ENCODE measurements around the gene UBE2Q1. TPM values are rescaled to one million over a fixed set of nuclear protein-coding genes. Genes with fewer than 3 reads are reported as not detected.

The UBE2Q1 gene
- total and polyA plus RNA-seq, 10 of the 15 experiments (the other 5 are each of a cell fraction or from before 2014, with no cell fraction given), result 3.9 to 82.6 (median 24.1) TPM

GRCh38 chr1:154581766-154582165 is 23.3 kb upstream of the UBE2Q1 start:
- no peak for DNase-seq (ENCODE audit: low read depth, low spot score)
- in situ Hi-C loops (cut with MboI) (no loop called here), intact Hi-C loops (cut with micrococcal nuclease; ENCODE audit: unreplicated experiment) (no loop called here)
- Histone ChIP-seq H3K4me3 (no peak overlapping the region), H2AFZ (ENCODE audit: control insufficient read depth, low read depth, low read length) (no peak overlapping the region), H3K9ac (ENCODE audit: control insufficient read depth, insufficient read depth, low read length) (no peak overlapping the region), H3K27ac (ENCODE audit: control insufficient read depth, insufficient read depth) (no peak overlapping the region), H3K4me1 (ENCODE audit: control insufficient read depth, insufficient read depth, low read length) (peaks cover 12% of the 10 kb centered on the region), H3K27me3 (replicated peaks in 1 of 2; ENCODE audit: control insufficient read depth in 2 of 2, insufficient read depth in 2 of 2, low read length in 1 of 2) (no peaks in the 10 kb centered on the region), H3K4me2 (ENCODE audit: control insufficient read depth, insufficient read depth) (no peak overlapping the region), H3K9me3 (replicated peaks; ENCODE audit: control insufficient read depth, insufficient read depth, low read length) (no peaks in the 10 kb centered on the region), H3K36me3 (ENCODE audit: control insufficient read depth in 2 of 2, insufficient read depth in 2 of 2, low read length in 1 of 2) (peaks cover 45 to 49% of the 10 kb centered on the region in 2 experiments), H4K20me1 (ENCODE audit: control insufficient read depth, insufficient read depth) (peaks cover 4% of the 10 kb centered on the region; the same call in 1 of the 2 replicates), H3K79me2 (ENCODE audit: control insufficient read depth, insufficient read depth, low read length) (no peaks in the 10 kb centered on the region)
- WGBS (ENCODE audit: insufficient coverage, insufficient replicate concordance, low lambda C conversion rate, missing lambda C conversion rate), result 86% methylated on average over 3 of the region's 3 CpGs
- RAD21 ChIA-PET (ENCODE audit: unreplicated experiment), result no interaction called here
- no peak for TF ChIP-seq ZZZ3 (IDR thresholded peaks at IDR 0.05; ENCODE audit: control insufficient read depth, insufficient read length, low read depth)
- FAIRE-seq, result no peak
- BruUV-seq (replicated peaks), result no TSS peak
- SMC1A ChIA-PET (ENCODE audit: uncharacterized antibody, unreplicated experiment), result no interaction called here
- CTCF ChIA-PET, result interaction anchor here (1.3 kb wide), 1 partner anchor 22 kb away, joined by 3 read pairs; no protein-coding TSS in a partner anchor
- POLR2A ChIA-PET, result no interaction called here
- no peak for ATAC-seq

- intact Hi-C loops (cut with micrococcal nuclease; ENCODE audit: unreplicated experiment), result no loop called here
- POLR2A ChIA-PET, result interaction anchor here (0.5 to 2.0 kb wide), 2 partner anchors 10 to 280 kb away, joined by 3 to 5 read pairs; no protein-coding TSS in a partner anchor
Measured at GRCh38 chr1:154579374-154579773, 20.9 kb upstream of the UBE2Q1 start.

More at GRCh38 chr1:154579374-154579773, 20.9 kb upstream of the UBE2Q1 start:
- no peaks in the 10 kb centered on the region for H3K9me3 ChIP-seq (replicated peaks; ENCODE audit: control insufficient read depth, insufficient read depth, low read length)
- peaks cover 25 to 27% of the 10 kb centered on the region in 2 experiments for H3K36me3 ChIP-seq (ENCODE audit: control insufficient read depth in 2 of 2, insufficient read depth in 2 of 2, low read length in 1 of 2)
- no peak overlapping the region for H3K27ac ChIP-seq (ENCODE audit: control insufficient read depth, insufficient read depth)
- BruUV-seq (replicated peaks), result no TSS peak
- 96% methylated on average over 8 of the region's 8 CpGs for WGBS (ENCODE audit: insufficient coverage, insufficient replicate concordance, low lambda C conversion rate, missing lambda C conversion rate)
- ChIA-PET SMC1A (ENCODE audit: uncharacterized antibody, unreplicated experiment) (no interaction called here), RAD21 (ENCODE audit: unreplicated experiment) (no interaction called here), CTCF (interaction anchor here (0.9 to 4.8 kb wide), 2 partner anchors 19 to 99 kb away, joined by 3 to 23 read pairs; no protein-coding TSS in a partner anchor)
- no peak overlapping the region for H3K4me2 ChIP-seq (ENCODE audit: control insufficient read depth, insufficient read depth)
- H2AFZ ChIP-seq (ENCODE audit: control insufficient read depth, low read depth, low read length), result no peak overlapping the region
- DNase-seq (ENCODE audit: low read depth, low spot score) (no peak), ATAC-seq (no peak), FAIRE-seq (no peak)
- in situ Hi-C loops (cut with MboI), result no loop called here
- no peaks in the 10 kb centered on the region for H3K4me1 ChIP-seq (ENCODE audit: control insufficient read depth, insufficient read depth, low read length)
- 0 out of 2 replicates have a peak, but pooled peaks cover 4% of the 10 kb centered on the region for H4K20me1 ChIP-seq (ENCODE audit: control insufficient read depth, insufficient read depth)
- H3K9ac ChIP-seq (ENCODE audit: control insufficient read depth, insufficient read depth, low read length), result no peak overlapping the region
- no peaks in the 10 kb centered on the region for H3K79me2 ChIP-seq (ENCODE audit: control insufficient read depth, insufficient read depth, low read length)
- H3K4me3 ChIP-seq, result no peak overlapping the region
- TF ChIP-seq USF2 (IDR thresholded peaks at IDR 0.05; ENCODE audit: borderline replicate concordance, low read depth, low read length), result no peak
- peak; percentile 47; the same call in 1 of the 2 replicates for TF ChIP-seq POLR2A (IDR thresholded peaks at IDR 0.05; ENCODE audit: low read depth, low read length)
- no peak for TF ChIP-seq SMARCA5 (IDR thresholded peaks at IDR 0.05)
- TF ChIP-seq POLR2AphosphoS5 (IDR thresholded peaks at IDR 0.05; ENCODE audit: low read length), result peak; percentile 27; the same call in 1 of the 2 replicates
- no peak for TF ChIP-seq ELK1 (IDR thresholded peaks at IDR 0.05; ENCODE audit: low read depth, low read length)
- H3K27me3 ChIP-seq (replicated peaks in 1 of 2; ENCODE audit: control insufficient read depth in 2 of 2, insufficient read depth in 2 of 2, low read length in 1 of 2), result no peaks in the 10 kb centered on the region

All from GM12878 (cell line).